Liver (tissue), 9 donors: Measurements from ENCODE around the gene ZNF746. TPM values are rescaled to one million over a fixed set of nuclear protein-coding genes. Genes with fewer than 3 reads are reported as not detected.
A peak's percentile ranks its signal among the peaks of the same experiment; 100 is the strongest.

Source experiments
- DNase-seq: peaks from one replicate; pipeline ENCODE4 v3.0.0-alpha.2; 2017; ENCODE audit warnings: low spot score
- H3K27ac ChIP-seq, 2 donors: one replicate each; pipeline ENCODE4 v1.7.0; 2013; ENCODE audit warnings: inconsistent platforms in 2 of 2, low read length in 2 of 2, control low read depth in 1 of 2, low read depth in 1 of 2, mild to moderate bottlenecking in 1 of 2
- H3K27me3 ChIP-seq, 4 donors: one replicate each; pipeline versions ENCODE4 v1.6.1 to v1.7.0; 2013; ENCODE audit warnings: low read length in 3 of 4, inconsistent platforms in 1 of 4, mild to moderate bottlenecking in 1 of 4, moderate library complexity in 1 of 4; ENCODE audit not compliant: control insufficient read depth in 4 of 4, insufficient read depth in 4 of 4
- H3K36me3 ChIP-seq, 4 donors: one replicate each; pipeline versions ENCODE4 v1.6.1 to v1.7.0; 2013; ENCODE audit warnings: low read length in 3 of 4, mild to moderate bottlenecking in 3 of 4, low read depth in 1 of 4, moderate library complexity in 1 of 4; ENCODE audit not compliant: control insufficient read depth in 4 of 4, insufficient read depth in 3 of 4
- H3K4me1 ChIP-seq, 4 donors: one replicate each; pipeline versions ENCODE4 v1.6.1 to v1.7.0; 2013; ENCODE audit warnings: low read length in 3 of 4, mild to moderate bottlenecking in 3 of 4, moderate library complexity in 1 of 4; ENCODE audit not compliant: control insufficient read depth in 4 of 4, insufficient read depth in 4 of 4
- H3K4me3 ChIP-seq, 3 donors: one replicate each; pipeline versions ENCODE4 v1.6.1 to v1.7.0; 2013; ENCODE audit warnings: low read length in 3 of 3, control low read depth in 1 of 3, low read depth in 1 of 3, mild to moderate bottlenecking in 1 of 3
- H3K9ac ChIP-seq, 2 donors: one replicate each; pipeline ENCODE4 v1.7.0; 2013; ENCODE audit warnings: low read length in 2 of 2, mild to moderate bottlenecking in 2 of 2, moderate library complexity in 2 of 2, control low read depth in 1 of 2, low read depth in 1 of 2
- H3K9me3 ChIP-seq, 4 donors: one replicate each; pipeline versions ENCODE4 v1.6.1 to v1.7.0; 2013; ENCODE audit warnings: low read length in 3 of 4; ENCODE audit not compliant: control insufficient read depth in 4 of 4
- ATF3 ChIP-seq: IDR thresholded peaks from 2 replicates; pipeline ENCODE4 v1.6.1; 2016; ENCODE audit warnings: antibody characterized with exemption
- CTCF ChIP-seq: fragments of 150-350 bp; IDR thresholded peaks from 2 replicates; pipeline ENCODE4 v1.5.1; 2017; ENCODE audit warnings: improper control_type of control experiment, low read depth, low read length; ENCODE audit not compliant: missing input control
- EGR1 ChIP-seq, 2 donors: IDR thresholded peaks; 2 replicates each; pipeline ENCODE4 v1.6.1; 2016 to 2018; ENCODE audit warnings: antibody characterized with exemption in 2 of 2, low read depth in 2 of 2
- FOXA1 ChIP-seq: IDR thresholded peaks from 2 replicates; pipeline ENCODE4 v1.6.1; 2016; ENCODE audit warnings: antibody characterized with exemption
- FOXA2 ChIP-seq: IDR thresholded peaks from 2 replicates; pipeline ENCODE4 v1.6.1; 2016; ENCODE audit warnings: antibody characterized with exemption
- HNF4A ChIP-seq, 2 donors: conservative IDR thresholded peaks; 2 replicates each; pipeline ENCODE4 v1.6.1; 2016; ENCODE audit warnings: antibody characterized with exemption in 2 of 2, mild to moderate bottlenecking in 2 of 2
- HNF4G ChIP-seq: IDR thresholded peaks from 2 replicates; pipeline ENCODE4 v1.6.1; 2016; ENCODE audit warnings: antibody characterized with exemption
- JUND ChIP-seq, 2 donors: IDR thresholded peaks; 2 replicates each; pipeline ENCODE4 v1.6.1; 2016; ENCODE audit warnings: antibody characterized with exemption in 2 of 2
- MAX ChIP-seq: IDR thresholded peaks from 2 replicates; pipeline ENCODE4 v1.6.1; 2016; ENCODE audit warnings: antibody characterized with exemption
- NR2F2 ChIP-seq: IDR thresholded peaks from 2 replicates; pipeline ENCODE4 v1.6.1; 2016; ENCODE audit warnings: antibody characterized with exemption
- REST ChIP-seq: IDR thresholded peaks from 2 replicates; pipeline ENCODE4 v1.6.1; 2016; ENCODE audit warnings: antibody characterized with exemption, mild to moderate bottlenecking
- RXRA ChIP-seq, 2 donors: IDR thresholded peaks; 2 replicates each; pipeline ENCODE4 v1.6.1; 2017 to 2018; ENCODE audit warnings: antibody characterized with exemption in 2 of 2, mild to moderate bottlenecking in 1 of 2
- SP1 ChIP-seq: IDR thresholded peaks from 2 replicates; pipeline ENCODE4 v1.6.1; 2018; ENCODE audit warnings: antibody characterized with exemption, mild to moderate bottlenecking
- TAF1 ChIP-seq: conservative IDR thresholded peaks from 2 replicates; pipeline ENCODE4 v1.6.1; 2016; ENCODE audit warnings: antibody characterized with exemption, mild to moderate bottlenecking
- YY1 ChIP-seq: IDR thresholded peaks from 2 replicates; pipeline ENCODE4 v1.6.1; 2016; ENCODE audit warnings: antibody characterized with exemption, mild to moderate bottlenecking
- ZBTB33 ChIP-seq: IDR thresholded peaks from 2 replicates; pipeline ENCODE4 v1.6.1; 2016; ENCODE audit warnings: antibody characterized with exemption
- WGBS: extraction: QIAGEN DNeasy Blood & Tissue Kit; methylation state at CpG from one replicate; pipeline ENCODE4 v1.1.7; 2013; 5-methylcytosine and 5-hydroxymethylcytosine counted together
- polyA plus RNA-seq, 2 donors: library from polyadenylated mRNA; stranded (reverse) in 1 of 2; unstranded in 1 of 2; fragments of 200-250 nt in 1 of 2; fragments of >200 nt in 1 of 2; fragmentation: Nextera tagmentation in 1 of 2; extraction: Ambion mirVana in 1 of 2; gene quantifications; one replicate each; pipeline versions ENCODE4 v1.2.1 to v1.2.3, GENCODE V29; 2013 to 2015
- total RNA-seq, 2 donors: library from RNA; depleted of rRNA; stranded (reverse); fragments of >200 nt; gene quantifications; one replicate each; pipeline ENCODE4 v1.2.3, GENCODE V29; 2014
- donor health status: healthy.
- donor health status: healthy.
- donor health status: healthy.
- donor health status: healthy.
- donor health status: healthy.

Gene ZNF746
- total and polyA plus RNA-seq, 4 donors = 3.8 to 13.5 (median 9.2) TPM

- WGBS = 4% methylated on average over 51 of the region's 51 CpGs
- Histone ChIP-seq H3K4me1 (peaks cover 4 to 32% (median 21%) of the 10 kb centered on the region in 4 donors), H3K36me3 (peaks cover 10 to 19% (median 15%) of the 10 kb centered on the region in 4 donors), H3K9me3 (no peaks in the 10 kb centered on the region), H3K27ac (peak overlapping the region; percentile 55 to 77), H3K27me3 (no peaks in the 10 kb centered on the region), H3K9ac (peak overlapping the region; percentile 76 to 80), H3K4me3 (peak overlapping the region; percentile 74 to 95 (median 84))
- no peak for TF ChIP-seq EGR1 (IDR thresholded peaks at IDR 0.05; ENCODE audit: low read depth in 2 of 2)
- TF ChIP-seq HNF4A (conservative IDR thresholded peaks at IDR 0.05) = no peak
- TF ChIP-seq TAF1 = no peak
- TF ChIP-seq ZBTB33 = no peak
- no peak for TF ChIP-seq NR2F2
- no peak for TF ChIP-seq HNF4G
- TF ChIP-seq RXRA (IDR thresholded peaks at IDR 0.05) = no peak
- no peak for TF ChIP-seq JUND (IDR thresholded peaks at IDR 0.05)
- no peak for TF ChIP-seq CTCF
- TF ChIP-seq ATF3 = no peak
- TF ChIP-seq FOXA1 = no peak
- no peak for TF ChIP-seq MAX
- peak; percentile 62 for DNase-seq
These were observed 792 bp downstream of the ZNF746 start for GRCh38 chr7:149496642-149497391.

GRCh38 chr7:149495785-149496641 is 1.6 kb downstream of the ZNF746 start:
- H3K36me3 ChIP-seq = peaks cover 10 to 27% (median 23%) of the 10 kb centered on the region in 4 donors
- no peaks in the 10 kb centered on the region for H3K27me3 ChIP-seq
- peak overlapping the region in 2 of 3 donors; percentile 31 to 95 for H3K4me3 ChIP-seq
- peak; percentile 74 for DNase-seq
- TF ChIP-seq YY1 (no peak), FOXA1 (no peak), HNF4A (conservative IDR thresholded peaks at IDR 0.05) (no peak), EGR1 (IDR thresholded peaks at IDR 0.05; ENCODE audit: low read depth in 2 of 2) (no peak), RXRA (IDR thresholded peaks at IDR 0.05) (no peak), REST (no peak), FOXA2 (no peak), HNF4G (no peak), NR2F2 (no peak), SP1 (no peak), JUND (IDR thresholded peaks at IDR 0.05) (no peak), ATF3 (no peak)
- peak overlapping the region in 1 of 2 donors; percentile 77 for H3K27ac ChIP-seq
- peak overlapping the region in 1 of 2 donors; percentile 7 for H3K9ac ChIP-seq
- peaks cover 4 to 32% (median 21%) of the 10 kb centered on the region in 4 donors for H3K4me1 ChIP-seq
- WGBS = 55% methylated on average over 13 of the region's 13 CpGs
- no peaks in the 10 kb centered on the region for H3K9me3 ChIP-seq
